ENCODE results near the gene ZNF280B.
"Not testable (repeated sequence)": the region's sequence is repeated elsewhere in the genome, so short reads cannot be mapped to it uniquely, and the experiment has no call there.

- not testable (repeated sequence) for TF ChIP-seq POLR2A, CTCF (IDR thresholded peaks at IDR 0.05)
Measured at GRCh38 chr22:22509912-22510311, 1.4 kb upstream of the ZNF280B start.

All from adrenal gland (tissue), 5 donors.